SH-SY5Y (cell line): Measurements from ENCODE around the gene COA6.

Experiments
- GATA2 ChIP-seq: IDR thresholded peaks from 2 replicates; pipeline ENCODE4 v1.6.1; 2011; ENCODE audit warnings: mild to moderate bottlenecking, low read depth, low read length
- GATA3 ChIP-seq: IDR thresholded peaks from 2 replicates; pipeline ENCODE4 v1.6.1; 2011; ENCODE audit warnings: low read depth, mild to moderate bottlenecking, low read length, moderate library complexity

DNA sequence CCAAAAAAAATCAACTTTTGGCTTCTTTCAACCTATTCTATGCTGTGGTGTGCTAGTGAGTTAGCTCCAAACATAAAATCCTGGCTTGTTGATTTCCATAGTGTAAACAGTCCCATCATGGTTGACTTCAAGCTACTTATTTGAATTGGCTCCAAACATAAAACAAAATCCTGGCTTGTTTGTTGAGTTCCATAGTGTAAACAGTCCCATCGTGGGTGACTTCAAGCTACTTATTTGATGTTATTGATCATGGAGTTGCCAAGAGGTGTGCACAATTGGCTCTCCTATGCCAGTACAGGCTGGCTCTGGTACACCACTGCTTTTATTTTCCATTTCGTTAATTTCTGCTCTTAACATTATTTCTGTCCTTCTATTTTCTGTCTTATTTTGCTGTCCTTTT lies 1.8 kb upstream of the COA6 start:
- no peak for TF ChIP-seq GATA3
- TF ChIP-seq GATA2, result no peak
